ENCODE results near the gene PNKD.

PNKD gene, protein sequence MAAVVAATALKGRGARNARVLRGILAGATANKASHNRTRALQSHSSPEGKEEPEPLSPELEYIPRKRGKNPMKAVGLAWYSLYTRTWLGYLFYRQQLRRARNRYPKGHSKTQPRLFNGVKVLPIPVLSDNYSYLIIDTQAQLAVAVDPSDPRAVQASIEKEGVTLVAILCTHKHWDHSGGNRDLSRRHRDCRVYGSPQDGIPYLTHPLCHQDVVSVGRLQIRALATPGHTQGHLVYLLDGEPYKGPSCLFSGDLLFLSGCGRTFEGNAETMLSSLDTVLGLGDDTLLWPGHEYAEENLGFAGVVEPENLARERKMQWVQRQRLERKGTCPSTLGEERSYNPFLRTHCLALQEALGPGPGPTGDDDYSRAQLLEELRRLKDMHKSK

DNA sequence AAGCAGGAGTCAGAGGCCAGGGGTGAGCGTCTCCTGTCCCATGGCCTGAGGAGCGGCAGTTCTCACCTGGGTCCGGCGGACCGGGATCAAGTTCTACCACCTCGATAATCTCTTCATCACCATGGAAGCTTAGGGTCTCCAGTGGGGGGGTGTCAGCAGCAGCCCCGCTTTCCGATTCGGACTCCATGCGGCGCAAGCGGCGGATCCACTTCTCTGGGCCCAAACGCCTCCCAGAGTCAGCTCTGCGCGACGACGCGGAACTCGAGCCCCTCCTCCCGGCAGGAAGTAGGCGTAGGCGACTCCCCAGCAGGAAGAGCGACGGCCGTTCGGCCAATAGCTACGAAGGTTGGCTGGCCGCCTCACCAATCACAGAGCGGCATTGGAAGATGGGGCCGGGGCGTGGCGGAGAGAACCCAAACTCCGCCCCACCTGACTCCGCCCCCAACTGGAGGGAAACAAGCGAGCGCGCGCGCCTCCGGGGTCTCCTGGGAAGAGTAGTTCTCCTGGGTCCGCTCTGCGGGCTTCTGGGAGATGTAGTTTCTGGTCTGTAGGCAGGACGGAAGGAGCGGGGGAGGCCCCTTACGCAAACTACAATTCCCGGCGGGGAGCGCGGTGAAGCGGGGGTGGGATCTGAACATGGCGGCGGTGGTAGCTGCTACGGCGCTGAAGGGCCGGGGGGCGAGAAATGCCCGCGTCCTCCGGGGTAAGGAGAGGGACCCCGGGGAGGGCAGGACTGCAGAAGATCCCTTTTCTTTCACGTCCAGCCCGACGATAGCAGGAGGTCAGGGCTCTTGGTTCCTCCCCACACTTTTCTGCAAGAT is at the start of gene PNKD, which contains the start of gene AAMP:
Gene PNKD (plus strand): TSS at position 620 of the 821 bp plus-strand sequence. CDS start 17 bp downstream, at position 637.
Gene AAMP (minus strand): TSS at position 238 of the 821 bp plus-strand sequence. CDS start 51 bp downstream, at position 187.
- DNase-seq: peak; percentile 98

DNA sequence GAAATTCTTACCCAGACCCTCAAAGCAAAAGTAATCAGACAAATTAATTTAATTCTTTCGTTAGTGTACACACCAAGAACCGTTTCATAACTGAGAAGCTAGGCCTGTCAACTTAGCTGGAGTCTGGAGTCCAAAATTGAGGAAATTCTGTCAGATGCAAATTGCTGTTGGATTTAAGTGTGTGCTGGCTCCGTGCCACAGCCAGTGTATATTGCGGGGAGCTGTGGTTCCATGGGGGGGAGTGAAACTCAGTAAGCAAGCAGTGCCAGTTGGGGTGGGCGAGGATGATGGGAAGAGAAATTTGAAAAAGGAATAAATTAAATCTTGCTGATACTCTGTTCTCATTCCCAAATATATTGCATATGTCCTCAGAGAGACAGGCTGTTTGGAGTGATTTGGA is 49.3 kb upstream of the PNKD start:
- no peak for DNase-seq

DNA sequence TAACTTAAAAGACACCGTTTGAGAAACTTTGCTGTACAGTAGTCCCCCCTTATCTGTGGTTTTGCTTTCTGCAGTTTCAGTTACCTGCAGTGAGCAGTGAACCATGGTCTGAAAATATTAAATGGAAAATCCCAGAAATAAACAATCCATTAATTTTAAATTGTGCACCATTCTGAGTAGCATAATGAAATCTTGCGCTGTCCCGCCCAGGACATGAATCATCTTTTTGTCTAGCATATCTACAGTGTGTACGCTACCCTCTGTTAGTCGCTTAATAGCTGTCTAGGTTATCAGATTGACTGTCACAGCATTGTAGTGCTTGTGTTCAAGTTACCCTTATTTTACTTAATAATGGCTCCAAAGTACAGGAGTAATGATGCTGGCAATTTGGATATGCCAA is 47.3 kb upstream of the PNKD start:
- DNase-seq: no peak

DNA sequence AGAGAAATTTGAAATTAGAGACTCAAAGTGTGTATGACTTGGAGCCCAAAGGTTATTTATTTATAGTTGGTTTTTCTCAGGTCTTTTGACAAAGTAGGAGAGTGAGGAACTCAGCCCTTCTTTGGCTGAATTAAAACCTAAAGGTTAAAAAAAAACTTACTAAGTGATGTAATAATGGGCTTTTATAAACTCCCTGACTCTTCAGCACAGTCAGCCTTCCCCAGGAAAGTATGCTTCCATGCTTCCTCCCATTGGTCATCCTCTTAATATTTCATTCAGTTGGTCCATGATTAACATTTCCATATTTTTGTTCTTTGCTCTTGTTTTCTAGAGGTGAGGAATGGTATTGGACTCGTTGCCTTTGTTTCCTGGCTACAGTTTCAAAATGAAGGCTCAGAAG is 46.1 kb upstream of the PNKD start:
- DNase-seq: no peak

DNA sequence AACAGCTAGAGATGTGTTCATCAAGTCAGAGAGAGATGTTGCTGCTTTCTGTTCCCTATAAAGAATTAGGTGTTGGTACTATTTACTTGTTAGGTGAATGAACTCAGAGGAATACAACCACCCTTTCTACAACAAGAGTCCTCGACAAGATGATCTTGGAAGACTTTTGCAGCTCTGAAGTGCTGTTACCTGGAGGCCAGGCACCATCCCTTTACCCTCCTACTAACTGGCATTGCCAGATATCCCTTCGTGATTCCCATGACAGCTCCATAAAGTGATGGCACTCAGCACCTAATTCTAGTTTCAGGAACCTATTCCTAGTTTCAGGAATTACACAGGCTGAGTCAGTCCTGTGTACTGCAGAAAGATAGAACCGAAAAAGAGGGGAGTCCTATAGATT is 43.4 kb upstream of the PNKD start:
- DNase-seq: no peak

DNA sequence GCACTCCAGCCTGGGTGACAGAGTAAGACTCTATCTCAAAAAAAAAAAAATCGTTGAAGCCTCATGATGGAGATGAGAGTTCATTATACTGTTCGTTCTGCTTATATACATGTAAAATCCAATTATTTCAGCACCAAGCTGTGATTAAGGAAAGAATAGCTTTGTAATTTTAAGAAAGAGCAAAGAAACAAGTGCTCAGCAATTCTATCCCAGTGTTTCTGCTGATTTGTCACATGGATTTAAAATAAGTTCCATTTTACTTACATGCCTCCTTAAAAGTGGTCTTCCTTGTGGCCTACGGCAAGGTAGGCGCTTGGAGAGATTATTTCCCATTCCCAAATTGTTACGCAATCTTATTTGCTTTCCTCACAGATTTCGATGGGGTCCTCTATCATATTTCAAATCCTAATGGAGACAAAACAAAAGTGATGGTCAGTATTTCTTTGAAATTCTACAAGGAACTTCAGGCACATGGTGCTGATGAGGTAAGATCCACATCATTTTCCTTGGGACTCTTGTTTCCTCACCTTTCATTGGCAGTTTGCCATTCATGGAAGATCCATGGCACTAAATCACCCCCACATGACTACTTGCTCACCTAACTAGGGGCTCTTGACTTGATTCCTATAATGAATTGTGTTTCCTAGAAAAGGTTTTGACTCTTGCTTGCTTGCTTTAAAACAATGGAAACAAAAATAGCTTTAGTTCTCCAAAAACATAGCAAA is 41.8 kb upstream of the PNKD start:
- no peak for DNase-seq

DNA sequence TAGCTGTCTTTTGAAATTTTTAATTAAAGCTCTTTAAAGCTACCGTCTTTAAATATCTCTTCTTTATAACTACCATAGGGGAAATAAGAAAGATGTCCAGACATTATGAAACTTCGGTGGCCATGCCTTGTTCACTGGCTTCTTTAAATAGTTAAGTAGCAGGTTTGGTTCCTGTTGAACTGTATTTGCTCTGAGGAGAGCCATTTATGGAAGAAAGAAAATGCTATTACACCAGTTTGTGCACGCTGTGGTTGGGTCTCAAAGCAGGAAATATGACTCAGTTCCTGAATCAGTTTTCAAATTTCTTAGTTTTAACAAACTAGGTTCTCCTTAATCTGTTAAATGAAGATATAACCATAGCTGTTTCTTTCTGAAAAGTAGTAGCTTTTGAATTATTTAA is 41.1 kb upstream of the PNKD start:
- DNase-seq: no peak

DNA sequence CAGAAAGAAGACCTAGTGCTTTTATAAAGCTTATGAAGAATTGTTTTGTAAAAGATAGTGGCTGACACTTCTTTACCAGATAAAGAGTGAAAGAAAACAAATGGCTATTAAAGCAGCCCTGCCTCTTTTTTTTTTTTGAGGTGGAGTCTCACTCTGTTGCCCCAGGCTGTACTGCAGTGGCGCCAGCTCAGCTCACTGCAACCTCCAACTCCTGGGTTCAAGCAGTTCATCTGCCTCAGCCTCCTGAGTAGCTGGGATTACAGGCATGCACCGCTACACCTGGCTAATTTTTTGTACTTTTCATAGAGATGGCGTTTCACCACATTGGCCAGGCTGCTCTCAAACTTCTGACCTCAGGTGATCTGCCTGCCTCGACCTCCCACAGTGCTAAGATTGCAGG is 40.5 kb upstream of the PNKD start:
- DNase-seq: no peak

DNA sequence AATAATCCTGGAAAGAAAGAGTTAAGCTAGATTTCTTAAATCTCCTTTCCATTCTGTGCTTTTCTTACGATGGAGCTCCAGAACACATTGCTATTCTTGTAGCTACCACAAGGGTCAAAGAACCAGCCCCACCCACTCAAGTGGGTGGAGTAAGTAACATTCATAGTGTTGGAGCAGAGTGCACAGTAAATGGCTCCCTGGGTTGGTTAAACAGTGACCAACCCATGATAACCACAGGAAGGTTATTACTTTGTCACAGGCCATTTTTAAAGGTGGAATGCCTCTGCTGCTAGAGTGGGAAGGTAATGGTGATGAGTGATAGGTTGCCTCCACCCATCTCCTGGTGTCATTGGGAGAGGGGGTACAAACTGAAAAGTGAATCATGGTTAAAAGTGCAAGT is 39.4 kb upstream of the PNKD start:
- no peak for DNase-seq

DNA sequence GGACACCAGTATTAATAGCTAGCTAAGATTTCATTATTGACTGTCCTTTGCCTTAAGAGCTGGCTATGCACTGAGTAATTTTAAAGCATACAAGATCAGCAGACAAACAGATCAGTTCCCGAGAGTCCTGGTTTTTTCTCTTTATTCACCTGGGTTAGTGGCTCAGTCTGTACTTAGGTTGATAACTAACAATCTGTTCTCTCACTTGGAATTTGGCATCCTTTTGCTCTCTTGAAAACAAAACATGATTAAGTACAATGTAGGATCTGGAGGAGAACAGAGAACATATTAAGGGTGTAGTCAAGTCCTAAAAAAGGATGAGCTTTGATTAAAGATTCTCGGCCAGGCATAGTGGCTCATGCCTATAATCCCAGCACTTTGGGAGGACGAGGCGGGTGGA is 36.8 kb upstream of the PNKD start:
- DNase-seq: no peak

DNA sequence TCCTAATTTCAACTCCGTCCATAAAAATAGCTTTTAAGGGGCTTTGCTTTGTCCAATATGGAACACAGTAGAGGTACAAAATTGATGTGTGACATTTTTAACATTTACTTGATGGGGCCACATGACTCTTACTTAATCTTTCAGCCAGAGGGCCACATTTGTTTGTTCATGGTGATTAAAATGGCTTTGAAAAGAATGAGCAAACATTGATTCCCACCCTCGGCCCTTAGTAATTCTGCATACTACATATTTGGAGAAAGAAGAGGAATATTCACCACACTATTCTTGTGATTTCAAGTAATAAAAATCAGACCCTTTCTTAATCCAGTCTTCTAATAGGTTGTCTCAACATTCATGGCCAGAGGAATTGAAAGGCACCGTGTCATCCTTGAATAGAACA is 35.8 kb upstream of the PNKD start:
- no peak for DNase-seq

DNA sequence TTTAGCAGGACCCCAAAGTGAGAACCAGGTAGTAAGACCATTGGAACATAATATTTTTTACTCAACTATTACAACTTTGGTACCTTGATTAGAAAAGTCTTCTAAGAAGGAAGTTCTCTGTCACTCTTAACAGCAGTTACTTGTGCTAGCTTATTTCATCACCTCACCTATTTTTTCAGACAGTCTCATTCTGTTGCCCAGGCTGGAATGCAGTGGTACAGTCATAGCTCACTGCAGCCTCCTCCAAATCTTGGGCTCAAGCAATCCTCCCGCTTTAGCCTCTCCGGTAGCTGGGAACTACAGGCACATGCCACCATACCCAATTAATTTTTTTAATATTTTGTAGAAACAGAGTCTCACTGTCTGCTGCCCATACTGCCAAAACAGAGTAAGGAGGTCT is 35.3 kb upstream of the PNKD start:
- DNase-seq: no peak

DNA sequence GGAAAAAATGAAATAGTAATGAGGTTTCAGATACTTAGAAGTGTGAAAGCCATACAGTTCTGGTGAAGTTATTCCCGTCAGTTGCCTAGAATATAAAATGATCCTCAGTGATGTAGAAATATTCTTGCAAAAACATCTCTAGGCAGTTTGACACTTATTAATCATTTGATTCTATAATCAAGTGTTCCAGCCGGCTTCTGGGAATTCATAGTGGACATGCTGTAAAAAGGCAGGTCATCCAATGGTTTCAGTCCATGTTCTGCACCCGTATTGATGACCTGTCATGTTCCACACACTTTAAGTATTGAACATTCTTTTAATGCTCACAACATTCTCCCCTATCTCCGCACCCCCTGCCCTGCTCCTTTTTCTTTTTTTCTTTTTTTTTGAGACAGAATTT is 33.5 kb upstream of the PNKD start:
- no peak for DNase-seq

DNA sequence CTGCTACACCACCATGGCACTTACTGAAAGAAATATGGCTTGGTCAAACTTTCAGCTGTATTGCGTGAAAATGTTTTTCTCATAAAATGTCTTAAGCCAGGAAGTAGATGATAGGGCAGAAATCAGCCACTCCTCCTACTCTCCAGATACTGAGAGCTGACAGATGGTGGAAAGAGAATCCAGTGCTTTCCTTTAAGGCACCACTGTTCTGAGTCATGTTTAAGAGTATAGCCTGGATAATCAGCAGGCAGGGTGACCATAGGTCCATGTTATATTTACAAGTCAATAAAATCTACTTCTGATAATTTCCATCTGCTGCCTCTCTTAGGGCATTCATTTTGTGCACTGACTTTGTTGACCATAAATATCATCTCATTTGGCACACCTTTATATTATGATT is 31.4 kb upstream of the PNKD start:
- no peak for DNase-seq

DNA sequence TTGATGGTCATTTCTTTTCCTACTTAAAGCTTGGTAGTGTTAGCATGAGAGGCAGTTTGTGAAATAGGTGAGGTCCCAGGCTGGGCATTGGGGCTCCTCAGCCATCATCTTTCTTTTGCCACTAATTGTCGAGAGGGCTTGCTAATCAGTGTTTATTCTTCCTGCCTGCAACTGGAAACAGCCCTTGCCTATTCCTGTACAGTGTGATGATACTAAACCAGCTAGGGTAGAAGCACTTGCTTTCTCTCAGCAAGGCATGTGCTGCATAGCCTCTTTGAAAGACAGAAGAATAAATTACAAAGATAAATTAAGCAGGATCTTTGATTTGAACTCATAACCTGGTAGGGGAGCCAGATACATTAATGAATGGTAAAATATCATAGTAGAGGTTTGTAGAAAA is 26.1 kb upstream of the PNKD start:
- DNase-seq: no peak

DNA sequence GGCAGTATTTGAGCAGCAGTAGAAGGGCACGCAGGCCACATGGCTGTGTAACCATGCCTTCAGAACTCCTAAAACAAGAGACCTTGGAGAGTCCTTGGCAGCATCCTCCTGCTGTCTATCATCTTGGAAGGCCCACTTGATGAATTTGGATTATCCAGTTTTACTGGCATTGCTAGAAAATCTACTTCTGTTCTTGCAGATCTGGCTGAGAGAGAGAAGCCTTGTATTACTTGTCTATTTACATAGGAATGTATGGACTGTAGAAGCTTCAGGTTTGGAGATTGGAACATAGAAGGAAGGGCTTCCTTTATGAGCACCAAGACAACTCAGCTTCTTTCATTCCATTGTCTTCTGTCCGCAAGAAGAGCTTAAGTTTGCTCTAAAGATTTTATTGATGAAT is 25.7 kb upstream of the PNKD start:
- no peak for DNase-seq

DNA sequence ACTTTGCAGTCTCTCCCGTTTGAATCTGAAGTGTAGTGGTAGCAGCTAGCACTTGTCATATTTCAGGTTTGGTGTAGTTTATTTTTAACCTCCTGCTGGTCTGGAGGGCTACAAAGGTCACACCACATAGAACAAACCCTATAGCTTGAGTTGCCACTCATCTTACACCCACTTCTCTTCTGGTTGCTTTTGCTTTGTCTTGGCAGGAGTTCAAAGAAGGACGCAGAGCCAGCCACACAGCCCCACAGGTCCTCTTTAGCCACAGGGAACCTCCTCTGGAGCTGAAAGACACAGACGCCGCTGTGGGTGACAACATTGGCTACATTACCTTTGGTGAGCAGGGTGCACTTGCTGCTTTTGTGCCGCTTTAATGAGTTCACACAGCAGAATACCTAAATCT is 25.1 kb upstream of the PNKD start:
- no peak for DNase-seq

DNA sequence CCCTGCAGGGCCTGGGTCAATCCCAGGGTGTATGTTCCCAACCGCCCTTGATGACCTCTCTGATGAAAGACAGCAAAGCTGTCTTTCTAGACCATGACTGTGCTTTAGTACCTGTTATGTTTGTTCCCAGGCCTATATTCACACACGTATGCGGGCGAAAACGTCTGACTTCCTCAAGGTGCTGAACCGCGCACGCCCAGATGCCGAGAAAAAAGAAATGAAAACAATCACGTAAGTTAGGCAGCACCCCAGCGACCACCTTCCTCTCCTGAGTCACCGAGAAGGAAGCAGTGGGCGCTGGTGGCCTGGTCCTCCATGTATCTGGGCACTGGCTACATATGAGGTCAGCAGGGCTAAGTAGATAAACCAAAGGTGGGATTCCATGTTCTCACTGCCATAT is 20.6 kb upstream of the PNKD start:
- no peak for DNase-seq

DNA sequence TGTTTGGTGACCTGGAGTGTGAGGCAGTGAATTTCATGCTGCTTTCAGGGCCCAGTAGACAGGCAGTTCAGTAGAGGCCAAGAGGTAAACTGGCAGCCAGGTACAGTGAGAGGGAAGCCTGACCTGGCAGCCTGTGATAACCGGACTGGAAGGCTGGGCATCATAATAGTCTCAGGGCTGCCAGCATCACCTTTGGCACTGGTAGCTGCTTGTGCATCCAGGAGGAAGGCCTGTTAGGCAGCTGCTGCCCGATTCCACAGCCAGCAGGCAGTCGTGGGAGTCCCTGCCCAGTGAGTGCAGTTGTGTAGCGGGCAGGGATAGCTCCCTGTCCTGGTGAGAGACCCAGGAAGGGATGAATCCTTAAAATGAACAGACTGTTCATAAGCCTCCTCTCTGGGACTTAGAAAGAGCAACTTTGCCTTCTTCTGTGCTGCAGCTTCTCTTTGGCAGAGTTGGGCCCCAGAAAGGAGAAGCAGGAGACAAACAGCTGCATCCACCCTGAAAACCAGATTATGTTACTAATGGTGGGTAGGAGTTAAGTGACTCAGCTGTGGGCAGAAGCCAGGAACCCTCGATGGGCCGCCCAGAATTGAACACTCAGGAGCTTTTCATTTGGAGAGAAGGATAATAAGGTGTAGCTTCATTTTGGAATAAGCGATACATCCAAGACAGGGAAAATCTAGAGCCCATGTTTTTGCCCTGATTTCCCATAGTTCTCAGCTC is 17.6 kb upstream of the PNKD start:
- DNase-seq: no peak

DNA sequence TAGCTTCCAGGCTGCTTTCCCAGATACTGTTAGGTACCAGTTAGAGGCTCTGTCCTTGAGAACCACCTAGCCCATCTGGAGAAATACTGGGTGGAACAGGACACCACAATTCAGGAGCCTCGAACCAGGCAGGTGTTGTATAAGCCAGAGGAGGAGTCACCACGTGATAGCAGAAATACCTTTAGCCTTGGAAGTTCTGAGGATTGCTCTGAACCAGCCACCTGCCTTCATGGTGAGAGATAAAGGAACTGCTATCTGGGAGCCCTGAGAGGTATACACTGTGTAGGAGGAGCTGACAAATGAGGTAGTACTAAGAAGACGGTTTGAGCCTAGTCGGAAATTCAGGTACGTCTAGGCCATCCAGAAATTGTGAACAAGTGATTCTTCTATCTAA is 17.1 kb upstream of the PNKD start:
- DNase-seq: no peak

DNA sequence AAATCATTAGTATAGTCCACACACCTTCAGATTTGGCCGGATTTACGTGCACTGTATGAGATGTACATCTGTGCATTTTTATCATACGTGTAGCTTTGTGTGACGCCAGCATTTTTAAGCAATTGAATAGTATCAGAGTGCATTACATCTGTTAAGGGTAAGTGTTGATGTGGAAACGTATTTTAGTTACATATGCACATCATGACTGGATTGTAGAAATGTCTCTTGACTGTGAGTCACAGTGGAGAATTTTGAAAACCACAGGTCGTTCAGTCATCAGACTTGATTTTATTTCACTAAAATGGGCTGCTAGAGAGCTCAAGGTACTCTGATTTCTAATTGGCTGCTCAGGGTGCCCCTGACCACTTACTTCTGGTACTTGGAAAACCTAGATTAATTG is 14.9 kb upstream of the PNKD start:
- no peak for DNase-seq

DNA sequence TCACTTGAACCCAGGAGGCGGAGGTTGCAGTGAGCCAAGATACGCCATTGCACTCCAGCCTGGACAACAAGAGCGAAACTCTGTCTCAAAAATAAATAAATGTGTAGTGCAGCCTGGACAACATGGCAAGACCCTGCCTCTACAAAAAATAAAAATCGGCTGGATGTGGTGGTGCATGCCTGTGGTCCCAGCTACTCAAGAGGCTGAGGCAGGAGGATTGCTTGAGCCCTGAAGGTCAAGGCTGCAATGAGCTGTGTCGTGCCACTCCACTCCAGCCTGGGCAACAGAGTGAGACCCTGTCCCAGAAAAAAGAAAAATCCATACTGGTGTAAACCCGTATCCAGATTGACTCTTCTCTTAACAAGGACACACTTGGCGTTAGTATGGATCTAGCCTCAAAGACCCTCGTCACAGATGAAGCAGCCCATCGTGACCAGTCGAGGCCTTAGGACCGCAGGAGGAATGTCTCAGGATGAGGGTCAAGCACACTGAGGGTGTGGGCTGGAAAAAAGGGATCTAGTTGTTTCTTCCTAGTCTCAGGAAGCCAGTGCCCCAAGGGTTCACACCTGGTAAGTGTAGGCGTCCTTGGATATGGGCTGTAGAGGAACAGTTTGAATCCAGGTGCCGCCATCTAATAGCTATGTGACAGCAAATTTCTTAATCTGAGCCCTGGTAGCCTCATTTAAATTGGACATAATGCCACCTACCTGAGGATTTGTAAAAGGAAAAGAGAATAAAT is 13.5 kb upstream of the PNKD start:
- no peak for DNase-seq

Data from NCI-H2029 (cell line).